ENCODE data around the gene ADCK1.

Gene ADCK1

GRCh38 chr14:77799863-77800730 is at the start of gene ADCK1:
Gene ADCK1 (plus strand): TSS chr14:77800109. CDS start chr14:77818979, 18,870 bp downstream.
- TF ChIP-seq, protein P1, sequence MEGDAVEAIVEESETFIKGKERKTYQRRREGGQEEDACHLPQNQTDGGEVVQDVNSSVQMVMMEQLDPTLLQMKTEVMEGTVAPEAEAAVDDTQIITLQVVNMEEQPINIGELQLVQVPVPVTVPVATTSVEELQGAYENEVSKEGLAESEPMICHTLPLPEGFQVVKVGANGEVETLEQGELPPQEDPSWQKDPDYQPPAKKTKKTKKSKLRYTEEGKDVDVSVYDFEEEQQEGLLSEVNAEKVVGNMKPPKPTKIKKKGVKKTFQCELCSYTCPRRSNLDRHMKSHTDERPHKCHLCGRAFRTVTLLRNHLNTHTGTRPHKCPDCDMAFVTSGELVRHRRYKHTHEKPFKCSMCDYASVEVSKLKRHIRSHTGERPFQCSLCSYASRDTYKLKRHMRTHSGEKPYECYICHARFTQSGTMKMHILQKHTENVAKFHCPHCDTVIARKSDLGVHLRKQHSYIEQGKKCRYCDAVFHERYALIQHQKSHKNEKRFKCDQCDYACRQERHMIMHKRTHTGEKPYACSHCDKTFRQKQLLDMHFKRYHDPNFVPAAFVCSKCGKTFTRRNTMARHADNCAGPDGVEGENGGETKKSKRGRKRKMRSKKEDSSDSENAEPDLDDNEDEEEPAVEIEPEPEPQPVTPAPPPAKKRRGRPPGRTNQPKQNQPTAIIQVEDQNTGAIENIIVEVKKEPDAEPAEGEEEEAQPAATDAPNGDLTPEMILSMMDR (IDR thresholded peaks at IDR 0.05) = peak; percentile 17
- peak within 1 kb of the TSS; percentile 86 for H3K4me3 Mint-ChIP-seq
- H3K9me3 Mint-ChIP-seq = peaks cover 4% of the 10 kb centered on the region
- no peak within 1 kb of the TSS for H3K27ac Mint-ChIP-seq
- H3K4me1 Mint-ChIP-seq = peaks cover 4% of the 10 kb centered on the region
- peak; percentile 86 for DNase-seq
- no peaks in the 10 kb centered on the region for H3K36me3 Mint-ChIP-seq (ENCODE audit: low read depth)
- H3K27me3 Mint-ChIP-seq (ENCODE audit: low read depth, poor library complexity) = peaks cover 11% of the 10 kb centered on the region

DNA sequence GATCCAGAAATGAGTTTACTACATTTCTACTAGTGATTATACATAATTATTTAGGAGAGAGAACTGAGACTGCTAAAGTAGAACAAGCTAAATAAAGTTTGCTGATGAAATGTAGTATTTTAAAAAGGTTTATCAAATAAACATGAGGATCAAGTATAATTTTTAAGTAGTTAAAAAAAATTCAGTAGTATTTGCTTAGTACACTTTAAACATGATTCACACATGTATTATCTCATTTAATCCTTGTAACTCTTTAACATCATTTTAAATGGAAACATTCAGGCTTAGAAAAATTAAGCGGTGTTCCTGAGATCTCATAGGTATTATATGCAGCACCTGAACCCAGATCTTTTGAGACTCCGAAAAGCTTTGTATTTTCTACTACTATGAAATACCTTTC is 47.6 kb upstream of the ADCK1 start:
- DNase-seq = no peak
- no peaks in the 10 kb centered on the region for H3K27me3 Mint-ChIP-seq (ENCODE audit: low read depth, poor library complexity)
- no peak overlapping the region for H3K4me3 Mint-ChIP-seq
- H3K27ac Mint-ChIP-seq = no peak overlapping the region
- peaks cover 16% of the 10 kb centered on the region for H3K9me3 Mint-ChIP-seq
- no peaks in the 10 kb centered on the region for H3K4me1 Mint-ChIP-seq
- TF ChIP-seq, protein P1 (IDR thresholded peaks at IDR 0.05) = no peak
- H3K36me3 Mint-ChIP-seq (ENCODE audit: low read depth) = peaks cover 85% of the 10 kb centered on the region

- Mint-ChIP-seq H3K4me1 (no peaks in the 10 kb centered on the region), H3K27ac (no peak overlapping the region), H3K9me3 (peaks cover 13% of the 10 kb centered on the region), H3K4me3 (no peak overlapping the region), H3K36me3 (ENCODE audit: low read depth) (peaks cover 86% of the 10 kb centered on the region), H3K27me3 (ENCODE audit: low read depth, poor library complexity) (no peaks in the 10 kb centered on the region)
- DNase-seq = no peak
- TF ChIP-seq, protein P1 (IDR thresholded peaks at IDR 0.05) = no peak
Observed at GRCh38 chr14:77752799-77753516, 47.0 kb upstream of the ADCK1 start.

DNA sequence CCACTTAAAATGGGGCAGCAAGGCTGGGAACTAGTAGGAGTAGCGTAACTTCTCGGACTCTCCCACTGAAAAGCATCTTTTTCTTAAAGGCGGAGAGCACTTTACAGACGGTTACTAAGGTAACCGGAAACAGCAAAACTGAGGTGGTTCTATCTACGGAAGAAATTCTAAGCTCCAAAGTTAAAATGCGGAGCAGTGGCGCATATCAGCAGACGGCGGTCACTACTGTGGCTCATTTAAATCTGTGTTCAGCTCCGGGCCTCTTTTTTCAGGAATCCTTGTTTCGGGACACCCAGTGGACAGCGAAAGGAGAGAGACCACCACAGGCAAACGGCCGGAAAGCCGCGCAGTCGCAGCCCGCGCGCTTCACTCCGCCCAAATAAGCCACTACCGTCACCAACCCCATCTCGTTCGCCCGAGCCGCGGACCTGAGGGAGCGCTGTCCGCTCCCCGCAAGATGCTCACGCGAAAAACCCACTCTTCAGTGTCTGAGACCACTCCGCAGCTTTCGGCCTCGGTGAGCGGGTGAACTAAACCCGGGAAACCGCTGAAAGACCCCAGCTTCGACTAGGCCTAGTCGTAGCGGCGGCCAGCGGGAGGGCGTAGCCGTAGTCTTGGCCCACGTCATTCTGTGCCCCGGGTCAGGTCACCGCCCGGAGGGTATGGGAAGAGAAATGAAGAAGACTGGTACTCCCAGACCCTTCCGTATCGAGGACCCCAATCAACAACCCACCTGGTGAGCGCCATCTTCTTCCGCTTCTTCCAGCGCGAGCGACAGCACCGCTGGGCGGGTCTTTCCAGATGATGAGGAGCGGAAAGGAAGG is 39.3 kb upstream of the ADCK1 start, which contains the start of gene SNW1:
Gene SNW1, minus strand, starts transcription at position 776 of the 824 bp plus-strand sequence. Its CDS starts 29 bp downstream, at position 747.
- no peaks in the 10 kb centered on the region for H3K27me3 Mint-ChIP-seq (ENCODE audit: low read depth, poor library complexity)
- peak; percentile 88 for DNase-seq
- TF ChIP-seq, protein P1 (IDR thresholded peaks at IDR 0.05) = no peak
- no peaks in the 10 kb centered on the region for H3K9me3 Mint-ChIP-seq
- peak within 1 kb of the TSS; percentile 99 for H3K27ac Mint-ChIP-seq
- peaks cover 41% of the 10 kb centered on the region for H3K4me1 Mint-ChIP-seq
- peak within 1 kb of the TSS; percentile 96 for H3K4me3 Mint-ChIP-seq
- H3K36me3 Mint-ChIP-seq (ENCODE audit: low read depth) = peaks cover 33% of the 10 kb centered on the region

DNA sequence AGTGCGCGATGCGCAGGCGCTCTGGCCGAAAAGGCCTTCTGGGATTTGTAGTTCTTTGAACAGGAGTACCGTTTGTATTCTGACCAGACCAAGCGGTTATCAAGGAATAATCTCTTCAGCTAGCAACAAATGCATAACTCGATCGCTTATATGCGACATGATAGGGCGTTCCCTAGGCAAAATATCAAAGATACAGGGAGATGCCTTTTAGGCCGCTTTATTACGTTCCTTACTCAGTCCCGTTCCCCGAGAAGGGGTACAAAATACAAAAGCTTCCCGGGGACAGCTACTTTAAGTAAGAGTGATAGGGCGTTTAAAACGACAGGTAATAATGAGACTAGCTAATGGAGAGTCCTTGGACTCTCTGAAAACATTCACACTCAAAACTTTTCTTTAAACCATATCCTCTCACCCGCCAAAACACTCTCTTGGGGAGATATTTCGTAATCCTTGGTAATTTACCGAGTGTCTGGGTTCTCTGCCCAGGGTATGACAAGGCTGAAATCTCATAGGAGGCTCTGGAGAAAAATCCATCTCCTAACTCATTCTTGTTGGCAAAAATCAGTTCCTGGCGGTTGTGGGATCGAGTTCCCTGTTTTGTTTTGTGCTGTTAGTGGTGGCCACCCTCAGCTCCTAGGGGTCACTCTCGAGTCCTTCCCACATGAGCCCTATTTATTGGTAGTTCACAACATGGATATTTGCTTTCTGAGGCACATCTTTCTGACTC is 38.5 kb upstream of the ADCK1 start:
- Mint-ChIP-seq H3K4me1 (peaks cover 41% of the 10 kb centered on the region), H3K4me3 (peak overlapping the region; percentile 96), H3K27ac (peak overlapping the region; percentile 99), H3K27me3 (ENCODE audit: low read depth, poor library complexity) (no peaks in the 10 kb centered on the region), H3K9me3 (no peaks in the 10 kb centered on the region), H3K36me3 (ENCODE audit: low read depth) (peaks cover 25% of the 10 kb centered on the region)
- DNase-seq = peak; percentile 11
- TF ChIP-seq, protein P1 (IDR thresholded peaks at IDR 0.05) = no peak
